Measurements from ENCODE around the gene POLR3K.

The POLR3K gene

DNA sequence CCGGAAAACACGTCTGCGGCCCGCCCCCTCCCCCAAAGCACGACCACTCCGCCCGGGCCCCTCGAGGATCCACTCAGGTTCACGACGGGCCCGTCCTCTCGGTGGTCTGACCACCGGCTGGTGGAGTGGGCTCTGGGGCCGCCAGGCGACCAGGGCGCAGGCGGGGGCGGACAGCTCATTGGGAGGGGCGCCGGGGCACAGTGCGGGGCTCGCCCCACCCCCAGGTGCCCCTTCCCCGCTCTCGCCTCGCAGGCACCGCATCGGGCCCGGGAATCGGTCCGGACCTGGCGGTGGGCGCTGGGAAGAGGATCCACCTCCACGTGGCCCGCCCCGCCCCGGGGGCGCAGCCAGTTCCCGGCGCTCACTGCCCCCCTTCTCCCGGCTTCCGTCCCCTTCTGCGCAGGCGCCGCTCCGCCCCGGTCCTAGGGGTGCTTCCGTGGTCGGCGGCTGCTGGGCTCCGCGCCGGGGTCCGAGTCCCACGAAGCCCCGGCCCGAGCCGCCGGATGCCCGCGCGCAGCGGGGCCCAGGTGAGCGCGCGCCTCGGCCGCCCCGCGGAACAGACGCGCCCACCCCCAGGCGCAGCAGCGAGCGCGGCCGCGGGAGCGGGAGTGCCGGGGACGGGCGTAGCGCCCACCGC is 24.5 kb upstream of the POLR3K start, which contains the start of gene MPG (continued):
- no peak for TF ChIP-seq ZNF248 (tag by site-specific recombination; IDR thresholded peaks at IDR 0.05)
- TF ChIP-seq ZNF394 (tag by site-specific recombination; IDR thresholded peaks at IDR 0.05; ENCODE audit: borderline replicate concordance), result no peak
- no peak for TF ChIP-seq TRIM28 (IDR thresholded peaks at IDR 0.05; ENCODE audit: borderline replicate concordance, low read length)
- no peak for TF ChIP-seq ZNF654 (tag by site-specific recombination; IDR thresholded peaks at IDR 0.05; ENCODE audit: low read depth)
- TF ChIP-seq ZNF23 (tag by site-specific recombination; IDR thresholded peaks at IDR 0.05; ENCODE audit: borderline replicate concordance), result no peak
- TF ChIP-seq ZNF423 (tag by site-specific recombination; IDR thresholded peaks at IDR 0.05), result no peak
- TF ChIP-seq ZNF211 (tag by site-specific recombination; IDR thresholded peaks at IDR 0.05; ENCODE audit: low read depth), result no peak
- TF ChIP-seq, protein P1, sequence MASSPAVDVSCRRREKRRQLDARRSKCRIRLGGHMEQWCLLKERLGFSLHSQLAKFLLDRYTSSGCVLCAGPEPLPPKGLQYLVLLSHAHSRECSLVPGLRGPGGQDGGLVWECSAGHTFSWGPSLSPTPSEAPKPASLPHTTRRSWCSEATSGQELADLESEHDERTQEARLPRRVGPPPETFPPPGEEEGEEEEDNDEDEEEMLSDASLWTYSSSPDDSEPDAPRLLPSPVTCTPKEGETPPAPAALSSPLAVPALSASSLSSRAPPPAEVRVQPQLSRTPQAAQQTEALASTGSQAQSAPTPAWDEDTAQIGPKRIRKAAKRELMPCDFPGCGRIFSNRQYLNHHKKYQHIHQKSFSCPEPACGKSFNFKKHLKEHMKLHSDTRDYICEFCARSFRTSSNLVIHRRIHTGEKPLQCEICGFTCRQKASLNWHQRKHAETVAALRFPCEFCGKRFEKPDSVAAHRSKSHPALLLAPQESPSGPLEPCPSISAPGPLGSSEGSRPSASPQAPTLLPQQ (tag by site-specific recombination; IDR thresholded peaks at IDR 0.05), result peak; percentile 39; the same call in 1 of the 2 replicates
- no peak for TF ChIP-seq PRDM1 (tag by site-specific recombination; IDR thresholded peaks at IDR 0.05)
- TF ChIP-seq SALL2 (tag by site-specific recombination; IDR thresholded peaks at IDR 0.05; ENCODE audit: borderline replicate concordance), result no peak
- no peak for TF ChIP-seq PRDM6 (tag by site-specific recombination; IDR thresholded peaks at IDR 0.05)
- TF ChIP-seq YY2 (tag by site-specific recombination; IDR thresholded peaks at IDR 0.05), result no peak
- TF ChIP-seq ZNF792 (tag by site-specific recombination; IDR thresholded peaks at IDR 0.05), result no peak
- TF ChIP-seq ZNF610 (tag by site-specific recombination; IDR thresholded peaks at IDR 0.05; ENCODE audit: borderline replicate concordance), result no peak
- TF ChIP-seq, protein P2, sequence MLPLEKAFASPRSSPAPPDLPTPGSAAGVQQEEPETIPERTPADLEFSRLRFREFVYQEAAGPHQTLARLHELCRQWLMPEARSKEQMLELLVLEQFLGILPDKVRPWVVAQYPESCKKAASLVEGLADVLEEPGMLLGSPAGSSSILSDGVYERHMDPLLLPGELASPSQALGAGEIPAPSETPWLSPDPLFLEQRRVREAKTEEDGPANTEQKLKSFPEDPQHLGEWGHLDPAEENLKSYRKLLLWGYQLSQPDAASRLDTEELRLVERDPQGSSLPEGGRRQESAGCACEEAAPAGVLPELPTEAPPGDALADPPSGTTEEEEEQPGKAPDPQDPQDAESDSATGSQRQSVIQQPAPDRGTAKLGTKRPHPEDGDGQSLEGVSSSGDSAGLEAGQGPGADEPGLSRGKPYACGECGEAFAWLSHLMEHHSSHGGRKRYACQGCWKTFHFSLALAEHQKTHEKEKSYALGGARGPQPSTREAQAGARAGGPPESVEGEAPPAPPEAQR (tag by site-specific recombination; IDR thresholded peaks at IDR 0.05), result no peak
- TF ChIP-seq ZNF585B (tag by site-specific recombination; IDR thresholded peaks at IDR 0.05), result no peak
- TF ChIP-seq ZNF707 (tag by site-specific recombination; IDR thresholded peaks at IDR 0.05), result no peak
- TF ChIP-seq, protein P3, sequence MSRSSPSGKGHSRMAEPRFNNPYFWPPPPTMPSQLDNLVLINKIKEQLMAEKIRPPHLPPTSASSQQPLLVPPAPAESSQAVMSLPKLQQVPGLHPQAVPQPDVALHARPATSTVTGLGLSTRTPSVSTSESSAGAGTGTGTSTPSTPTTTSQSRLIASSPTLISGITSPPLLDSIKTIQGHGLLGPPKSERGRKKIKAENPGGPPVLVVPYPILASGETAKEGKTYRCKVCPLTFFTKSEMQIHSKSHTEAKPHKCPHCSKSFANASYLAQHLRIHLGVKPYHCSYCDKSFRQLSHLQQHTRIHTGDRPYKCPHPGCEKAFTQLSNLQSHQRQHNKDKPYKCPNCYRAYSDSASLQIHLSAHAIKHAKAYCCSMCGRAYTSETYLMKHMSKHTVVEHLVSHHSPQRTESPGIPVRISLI (tag by site-specific recombination; IDR thresholded peaks at IDR 0.05), result no peak
- TF ChIP-seq ZNF768 (tag by site-specific recombination; IDR thresholded peaks at IDR 0.05), result no peak
- TF ChIP-seq, protein P4, sequence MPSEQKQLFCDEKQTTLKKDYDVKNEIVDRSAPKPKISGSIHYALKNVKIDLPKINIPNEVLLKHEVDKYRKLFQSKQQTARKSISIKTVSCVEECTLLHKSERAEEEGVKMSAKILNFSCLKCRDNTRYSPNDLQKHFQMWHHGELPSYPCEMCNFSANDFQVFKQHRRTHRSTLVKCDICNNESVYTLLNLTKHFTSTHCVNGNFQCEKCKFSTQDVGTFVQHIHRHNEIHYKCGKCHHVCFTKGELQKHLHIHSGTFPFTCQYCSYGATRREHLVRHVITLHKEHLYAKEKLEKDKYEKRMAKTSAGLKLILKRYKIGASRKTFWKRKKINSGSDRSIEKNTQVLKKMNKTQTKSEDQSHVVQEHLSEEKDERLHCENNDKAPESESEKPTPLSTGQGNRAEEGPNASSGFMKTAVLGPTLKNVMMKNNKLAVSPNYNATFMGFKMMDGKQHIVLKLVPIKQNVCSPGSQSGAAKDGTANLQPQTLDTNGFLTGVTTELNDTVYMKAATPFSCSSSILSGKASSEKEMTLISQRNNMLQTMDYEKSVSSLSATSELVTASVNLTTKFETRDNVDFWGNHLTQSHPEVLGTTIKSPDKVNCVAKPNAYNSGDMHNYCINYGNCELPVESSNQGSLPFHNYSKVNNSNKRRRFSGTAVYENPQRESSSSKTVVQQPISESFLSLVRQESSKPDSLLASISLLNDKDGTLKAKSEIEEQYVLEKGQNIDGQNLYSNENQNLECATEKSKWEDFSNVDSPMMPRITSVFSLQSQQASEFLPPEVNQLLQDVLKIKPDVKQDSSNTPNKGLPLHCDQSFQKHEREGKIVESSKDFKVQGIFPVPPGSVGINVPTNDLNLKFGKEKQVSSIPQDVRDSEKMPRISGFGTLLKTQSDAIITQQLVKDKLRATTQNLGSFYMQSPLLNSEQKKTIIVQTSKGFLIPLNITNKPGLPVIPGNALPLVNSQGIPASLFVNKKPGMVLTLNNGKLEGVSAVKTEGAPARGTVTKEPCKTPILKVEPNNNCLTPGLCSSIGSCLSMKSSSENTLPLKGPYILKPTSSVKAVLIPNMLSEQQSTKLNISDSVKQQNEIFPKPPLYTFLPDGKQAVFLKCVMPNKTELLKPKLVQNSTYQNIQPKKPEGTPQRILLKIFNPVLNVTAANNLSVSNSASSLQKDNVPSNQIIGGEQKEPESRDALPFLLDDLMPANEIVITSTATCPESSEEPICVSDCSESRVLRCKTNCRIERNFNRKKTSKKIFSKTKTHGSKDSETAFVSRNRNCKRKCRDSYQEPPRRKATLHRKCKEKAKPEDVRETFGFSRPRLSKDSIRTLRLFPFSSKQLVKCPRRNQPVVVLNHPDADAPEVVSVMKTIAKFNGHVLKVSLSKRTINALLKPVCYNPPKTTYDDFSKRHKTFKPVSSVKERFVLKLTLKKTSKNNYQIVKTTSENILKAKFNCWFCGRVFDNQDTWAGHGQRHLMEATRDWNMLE (tag by site-specific recombination; conservative IDR thresholded peaks at IDR 0.05; ENCODE audit: low read depth), result no peak
- no peak for TF ChIP-seq GFI1B (tag by site-specific recombination; IDR thresholded peaks at IDR 0.05)
- no peak for TF ChIP-seq ZXDB (tag by site-specific recombination; IDR thresholded peaks at IDR 0.05)
- no peak for TF ChIP-seq HOXD13 (CRISPR knock-in tag; IDR thresholded peaks at IDR 0.05; ENCODE audit: borderline replicate concordance)
- no peak for TF ChIP-seq IKZF3 (tag by site-specific recombination; IDR thresholded peaks at IDR 0.05)
- no peak for TF ChIP-seq ZNF830 (tag by site-specific recombination; IDR thresholded peaks at IDR 0.05; ENCODE audit: low read depth)
- TF ChIP-seq ZNF548 (tag by site-specific recombination; IDR thresholded peaks at IDR 0.05), result no peak
- no peak for TF ChIP-seq ZNF514 (tag by site-specific recombination; IDR thresholded peaks at IDR 0.05)
- TF ChIP-seq ZNF18 (tag by site-specific recombination; IDR thresholded peaks at IDR 0.05), result no peak
- TF ChIP-seq ZNF19 (tag by site-specific recombination; IDR thresholded peaks at IDR 0.05; ENCODE audit: low read depth), result no peak

Data from HEK293 (cell line).